K562 (cell line): ENCODE measurements around the gene CTNNBL1. TPM values are rescaled to one million over a fixed set of nuclear protein-coding genes. Genes with fewer than 3 reads are reported as not detected.
A peak's percentile ranks its signal among the peaks of the same experiment; 100 is the strongest.

Source experiments
- CGGBP1 ChIP-seq: fragments of 250-450 bp; sonication (Bioruptor Pico); IDR thresholded peaks from 2 replicates; pipeline ENCODE4 v1.9.0; 2021; ENCODE audit warnings: mild to moderate bottlenecking
- CHCHD3 ChIP-seq: fragments of 250-450 bp; sonication (Bioruptor Pico); IDR thresholded peaks from 2 replicates; pipeline ENCODE4 v2.1.2; 2022; ENCODE audit warnings: mild to moderate bottlenecking
- CLOCK ChIP-seq: fragments of 250-450 bp; sonication (Bioruptor Pico); IDR thresholded peaks from 2 replicates; pipeline ENCODE4 v1.4.0; 2020; ENCODE audit warnings: mild to moderate bottlenecking, moderate library complexity, borderline replicate concordance
- EHMT2 ChIP-seq: fragments of 450-650 bp; IDR thresholded peaks from 2 replicates; pipeline ENCODE4 v1.6.1; 2018; ENCODE audit warnings: antibody characterized with exemption
- EWSR1 ChIP-seq: fragments of 450-650 bp; IDR thresholded peaks from 2 replicates; pipeline ENCODE4 v1.6.1; 2018; ENCODE audit warnings: borderline replicate concordance, mild to moderate bottlenecking, low read depth, moderate library complexity; ENCODE audit not compliant: partially characterized antibody
- FUS ChIP-seq: fragments of 200-400 bp; formaldehyde crosslinking; optimal IDR thresholded peaks from 2 replicates; pipeline ENCODE3; 2017; ENCODE audit warnings: low read depth, low read length
- GATA2 ChIP-seq: sonication (generic); formaldehyde crosslinking; IDR thresholded peaks from 2 replicates; pipeline ENCODE4 v1.4.0; 2020; ENCODE audit warnings: mild to moderate bottlenecking, missing genetic modification reagents
- KLF13 ChIP-seq: fragments of 450-650 bp; IDR thresholded peaks from 2 replicates; pipeline ENCODE4 v1.6.1; 2016; ENCODE audit warnings: missing genetic modification characterization, low read depth, mild to moderate bottlenecking, missing compliant biosample characterization, moderate library complexity, borderline replicate concordance
- MAFG ChIP-seq: fragments of 450-650 bp; conservative IDR thresholded peaks from 2 replicates; pipeline ENCODE4 v1.6.1; 2016; ENCODE audit warnings: missing genetic modification characterization, missing compliant biosample characterization
- MTA1 ChIP-seq: fragments of 450-650 bp; IDR thresholded peaks from 2 replicates; pipeline ENCODE4 v1.6.1; 2017; ENCODE audit warnings: borderline replicate concordance
- NFXL1 ChIP-seq: fragments of 450-650 bp; formaldehyde crosslinking; IDR thresholded peaks from 2 replicates; pipeline ENCODE4 v1.4.0; 2021; ENCODE audit warnings: mild to moderate bottlenecking
- NR2F6 ChIP-seq: fragments of 450-650 bp; formaldehyde crosslinking; IDR thresholded peaks from 2 replicates; pipeline ENCODE4 v1.4.0; 2020; ENCODE audit warnings: mild to moderate bottlenecking
- PTRF ChIP-seq: fragments of 450-650 bp; IDR thresholded peaks from 2 replicates; pipeline ENCODE4 v1.6.1; 2016; ENCODE audit warnings: mild to moderate bottlenecking, missing genetic modification characterization, missing compliant biosample characterization
- PYGO2 ChIP-seq: fragments of 450-650 bp; IDR thresholded peaks from 2 replicates; pipeline ENCODE4 v1.6.1; 2016; ENCODE audit warnings: mild to moderate bottlenecking, missing genetic modification characterization, moderate library complexity, missing compliant biosample characterization
- SAFB2 ChIP-seq: fragments of 200-400 bp; formaldehyde crosslinking; IDR thresholded peaks from 2 replicates; pipeline ENCODE4 v1.6.1; 2018; ENCODE audit warnings: borderline replicate concordance, low read length, low read depth, moderate library complexity; ENCODE audit not compliant: severe bottlenecking
- SRSF9 ChIP-seq: fragments of 200-400 bp; formaldehyde crosslinking; IDR thresholded peaks from 2 replicates; pipeline ENCODE4 v1.6.1; 2017; ENCODE audit warnings: low read depth, low read length, borderline replicate concordance
- TSC22D4 ChIP-seq: fragments of 450-650 bp; IDR thresholded peaks from 2 replicates; pipeline ENCODE4 v1.6.1; 2016; ENCODE audit warnings: missing genetic modification characterization, missing biosample characterization, control low read depth
- UBTF ChIP-seq, 2 experiments: IDR thresholded peaks; 2 replicates each; pipeline ENCODE4 v1.6.1; 2012; ENCODE audit warnings: improper control_type of control experiment in 2 of 2, low read depth in 2 of 2, low read length in 2 of 2, borderline replicate concordance in 1 of 2
- ZFP91 ChIP-seq: sonication (generic); formaldehyde crosslinking; IDR thresholded peaks from 2 replicates; pipeline ENCODE4 v1.8.0; 2022; ENCODE audit warnings: mild to moderate bottlenecking, missing genetic modification reagents
- ZNF124 ChIP-seq: sonication (generic); formaldehyde crosslinking; IDR thresholded peaks from 2 replicates; pipeline ENCODE4 v1.8.1; 2022; ENCODE audit warnings: missing genetic modification reagents
- ZNF445 ChIP-seq: fragments of 250-450 bp; sonication (Bioruptor Pico); IDR thresholded peaks from 2 replicates; pipeline ENCODE4 v1.4.0; 2020; ENCODE audit warnings: low read depth, mild to moderate bottlenecking, moderate library complexity
- ZNF644 ChIP-seq: fragments of 200-800 bp; sonication (Bioruptor generic); IDR thresholded peaks from 2 replicates; pipeline ENCODE4 v1.6.1; 2016; ENCODE audit warnings: low read depth, missing genetic modification characterization, missing compliant biosample characterization
- ZNF695 ChIP-seq: fragments of 450-650 bp; formaldehyde crosslinking; IDR thresholded peaks from 2 replicates; pipeline ENCODE4 v1.4.0; 2020; ENCODE audit warnings: mild to moderate bottlenecking, moderate library complexity
- ZNF79 ChIP-seq: fragments of 250-450 bp; sonication (Bioruptor Pico); IDR thresholded peaks from 2 replicates; pipeline ENCODE4 v1.4.0; 2020; ENCODE audit warnings: low read depth, mild to moderate bottlenecking, moderate library complexity
- polyA plus RNA-seq, 8 experiments: library from polyadenylated mRNA; depleted of rRNA in 4 of 8; stranded (reverse) in 5 of 8; unstranded in 3 of 8; fragments of >200 nt; fragmentation: Nextera tagmentation in 2 of 8; fragmentation: Illumina TruSeq in 1 of 8; extraction: Ambion mirVana in 2 of 8; extraction: Trizol in 1 of 8; gene quantifications; 2 replicates each; pipeline versions ENCODE4 v1.2.1 to v1.2.3, GENCODE V29; 2011 to 2014; ENCODE audit warnings: inconsistent platforms in 1 of 8, missing spikeins in 1 of 8
- total RNA-seq, 7 experiments: library from RNA; depleted of rRNA in 6 of 7; stranded (reverse); fragments of >200 nt in 6 of 7; fragmentation: Illumina TruSeq in 2 of 7; extraction: Trizol in 2 of 7; gene quantifications; 2 replicates each; pipeline versions ENCODE4 v1.2.1 to v1.2.3, GENCODE V29; 2011 to 2021; ENCODE audit warnings: low replicate concordance in 1 of 7

Gene CTNNBL1
- total and polyA plus RNA-seq, 9 of the 15 experiments (the other 6 are each of a cell fraction or from before 2014, with no cell fraction given) = 32.4 to 85.6 (median 43.6) TPM

DNA sequence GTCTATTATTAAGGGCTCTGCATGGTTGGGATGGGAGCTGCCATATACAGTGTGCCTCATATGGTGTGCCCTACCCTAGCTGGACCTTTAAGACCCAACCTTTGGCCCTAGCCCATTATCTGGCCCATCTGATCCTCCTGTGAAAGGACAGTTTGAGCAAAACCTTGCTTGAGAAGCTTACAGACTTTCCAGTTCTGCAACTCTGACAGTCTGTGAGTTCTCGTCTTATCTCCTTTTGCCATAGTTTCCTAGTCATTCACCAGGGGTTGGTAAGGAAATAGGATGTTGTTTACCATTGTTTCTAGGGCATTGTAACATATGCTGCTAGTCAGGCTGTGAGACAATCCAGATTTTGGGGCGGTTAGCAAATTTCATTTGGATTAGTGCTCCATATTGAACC is 17.2 kb downstream of the CTNNBL1 start (continued):
- TF ChIP-seq EWSR1 (no peak), KLF13 (tag) (no peak), FUS (no peak), SRSF9 (no peak), CGGBP1 (CRISPR knock-in tag) (no peak), ZFP91 (CRISPR knock-in tag) (no peak), ZNF79 (CRISPR knock-in tag) (no peak), SAFB2 (no peak), PYGO2 (tag) (no peak), ZNF124 (CRISPR knock-in tag) (no peak), NR2F6 (CRISPR knock-in tag) (no peak), GATA2 (CRISPR knock-in tag) (peak; percentile 82), CHCHD3 (CRISPR knock-in tag) (no peak), CLOCK (CRISPR knock-in tag) (no peak), EHMT2 (0 out of 2 replicates have a peak, but pooled peaks have one; percentile 24), UBTF (IDR thresholded peaks at IDR 0.05; ENCODE audit: borderline replicate concordance in 1 of 2, low read depth in 2 of 2, low read length in 2 of 2) (0 out of 4 replicates have a peak, but pooled peaks of 1 of the 2 experiments have one; percentile 17), ZNF445 (CRISPR knock-in tag) (no peak), MAFG (0 out of 2 replicates have a peak, but pooled peaks have one; percentile 16), PTRF (tag) (no peak), ZNF695 (no peak), MTA1 (no peak), TSC22D4 (tag) (no peak), ZNF644 (tag) (no peak), NFXL1 (CRISPR knock-in tag) (no peak)
